ENCODE results near the gene UNC13A.
A peak's percentile ranks its signal among the peaks of the same experiment; 100 is the strongest.

The UNC13A gene

DNA sequence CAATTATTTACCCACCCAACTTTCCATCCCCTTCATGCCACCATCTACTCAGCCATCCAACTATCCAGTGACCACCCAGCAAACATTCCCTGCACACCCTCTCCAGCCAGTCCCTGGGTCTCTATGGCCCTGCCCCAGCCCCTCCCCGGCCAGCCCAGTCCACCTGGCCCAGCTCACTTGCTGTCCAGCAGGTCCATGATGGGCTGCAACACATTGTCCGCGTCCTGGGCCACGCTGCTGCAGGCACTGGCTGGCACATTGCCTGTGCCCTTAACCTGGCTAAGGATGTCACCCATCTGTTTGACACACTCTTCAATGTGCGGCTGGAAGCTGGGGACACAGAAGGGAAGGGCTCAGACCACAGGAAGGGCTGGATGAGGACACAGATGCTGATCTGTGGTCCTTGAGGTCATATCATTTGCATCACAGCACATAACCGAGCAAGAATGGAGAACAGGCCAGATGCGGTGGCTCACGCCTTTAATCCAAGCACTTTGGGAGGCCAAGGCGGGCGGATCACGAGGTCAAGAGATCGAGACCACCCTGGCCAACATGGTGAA is 61.6 kb downstream of the UNC13A start:
- no peak for DNase-seq (ENCODE audit: low spot score)

DNA sequence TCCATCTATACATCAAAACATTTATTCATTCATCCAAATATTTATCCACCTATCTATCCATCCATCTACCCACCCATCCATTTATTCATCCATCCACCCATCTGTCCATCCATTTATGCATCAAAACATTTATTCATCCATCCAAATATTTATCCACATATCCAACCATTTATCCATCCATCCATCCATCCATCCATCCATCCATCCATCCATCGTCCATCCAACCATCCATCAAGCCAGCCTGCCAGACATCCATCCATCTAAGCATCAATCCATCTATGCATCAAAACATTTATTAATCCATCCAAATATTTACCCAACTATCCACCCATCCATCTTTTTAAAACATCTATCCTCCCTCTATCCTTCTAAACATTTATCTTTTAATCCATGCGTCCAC is 62.2 kb downstream of the UNC13A start:
- no peak for DNase-seq (ENCODE audit: low spot score)

DNA sequence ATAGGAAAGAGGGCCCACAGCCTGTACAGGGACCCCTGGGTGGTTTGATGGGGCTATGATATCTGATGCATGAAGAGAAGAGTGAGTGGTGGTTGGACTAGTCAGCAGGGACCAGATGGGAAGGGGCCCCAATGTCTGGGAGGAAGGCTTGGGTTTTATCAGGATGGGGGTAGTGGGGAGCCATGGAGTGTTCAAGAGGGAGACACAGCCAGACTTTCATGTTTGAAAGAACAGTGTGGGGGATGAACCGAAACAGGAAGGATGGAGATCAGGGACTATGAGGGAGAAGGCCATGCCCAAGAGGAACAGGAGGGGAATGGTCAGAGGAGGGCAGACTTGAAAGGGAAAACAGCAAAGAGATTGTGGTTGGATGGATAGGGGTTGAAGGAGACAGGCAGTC is 63.1 kb downstream of the UNC13A start:
- DNase-seq (ENCODE audit: low spot score) = no peak

DNA sequence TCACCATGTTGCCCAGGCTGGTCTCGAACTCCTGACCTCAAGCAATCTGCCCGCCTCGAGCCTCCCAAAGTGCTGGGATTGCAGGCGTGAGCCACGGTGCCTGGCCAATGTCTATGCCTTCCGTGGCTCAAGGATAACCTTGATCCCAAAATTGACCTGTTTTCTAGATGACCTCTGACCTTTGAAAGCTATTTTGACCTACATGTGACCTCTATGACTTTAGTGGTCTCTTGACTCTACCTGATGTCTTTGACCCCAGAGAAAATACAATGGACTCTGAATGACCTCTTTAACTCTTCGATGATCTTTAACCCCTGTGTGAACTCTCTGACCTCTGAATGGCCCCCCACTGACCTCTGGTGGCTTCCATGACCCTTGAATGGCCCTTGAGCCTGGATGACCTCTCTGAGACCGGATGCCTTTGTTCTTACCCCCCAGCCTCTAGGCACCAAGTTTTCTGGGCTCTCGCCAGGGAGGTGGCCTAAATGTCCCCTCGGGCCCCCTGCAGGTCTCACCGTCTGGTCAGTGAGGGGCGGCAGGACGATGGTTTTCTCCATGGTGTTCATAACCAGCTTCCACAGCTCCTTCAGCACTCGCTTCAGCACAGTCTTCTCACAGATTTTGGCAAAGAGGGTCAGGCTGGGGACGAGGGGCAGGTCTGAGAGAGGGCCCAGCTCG is 63.7 kb downstream of the UNC13A start:
- DNase-seq (ENCODE audit: low spot score) = no peak

DNA sequence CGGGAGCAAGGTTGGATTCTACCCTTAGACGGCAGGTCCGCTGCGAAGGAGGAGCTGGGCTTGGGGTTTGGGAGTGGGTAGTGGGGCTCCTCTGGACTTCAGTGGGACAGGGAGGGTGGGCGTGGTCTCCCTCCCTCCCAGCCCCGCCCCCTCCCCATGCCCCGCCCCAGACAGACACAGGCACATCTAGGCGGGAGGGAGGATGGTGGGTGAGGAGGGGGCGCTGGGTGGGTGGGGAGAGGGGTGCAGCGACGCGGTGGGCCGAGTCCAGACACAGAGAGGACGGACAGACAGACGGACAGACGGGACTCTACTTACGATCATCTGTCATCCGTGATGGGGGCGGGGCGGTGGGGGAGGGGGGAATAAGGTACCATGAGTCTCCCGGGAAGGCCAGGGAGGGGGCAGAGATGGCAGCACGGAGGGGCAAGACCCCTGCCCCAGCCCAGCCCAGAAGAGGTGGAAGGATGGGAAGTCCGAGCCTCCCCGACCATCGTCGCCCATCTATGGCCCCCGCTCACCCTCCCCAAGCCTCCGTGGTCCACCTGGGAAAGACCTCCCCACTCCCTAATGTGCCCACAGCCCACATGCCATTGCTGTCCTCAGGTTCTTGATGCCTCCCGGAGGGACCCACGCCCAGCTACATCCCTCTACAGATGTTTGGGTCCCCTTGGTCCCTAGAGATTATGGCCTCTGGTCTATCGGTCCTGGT is 64.8 kb downstream of the UNC13A start:
- DNase-seq (ENCODE audit: low spot score) = no peak

- no peak for DNase-seq (ENCODE audit: low spot score)
Observed at GRCh38 chr19:17620696-17621095, 67.5 kb downstream of the UNC13A start.

GRCh38 chr19:17618936-17619335 is 69.2 kb downstream of the UNC13A start:
- DNase-seq (ENCODE audit: low spot score) = no peak

- DNase-seq (ENCODE audit: low spot score) = no peak
Observed at GRCh38 chr19:17618281-17618903, 69.8 kb downstream of the UNC13A start.

- DNase-seq (ENCODE audit: low spot score) = no peak
Observed at GRCh38 chr19:17617807-17618192, 70.4 kb downstream of the UNC13A start.

- DNase-seq (ENCODE audit: low spot score) = no peak
Observed at GRCh38 chr19:17616961-17617806, 71.0 kb downstream of the UNC13A start.

DNA sequence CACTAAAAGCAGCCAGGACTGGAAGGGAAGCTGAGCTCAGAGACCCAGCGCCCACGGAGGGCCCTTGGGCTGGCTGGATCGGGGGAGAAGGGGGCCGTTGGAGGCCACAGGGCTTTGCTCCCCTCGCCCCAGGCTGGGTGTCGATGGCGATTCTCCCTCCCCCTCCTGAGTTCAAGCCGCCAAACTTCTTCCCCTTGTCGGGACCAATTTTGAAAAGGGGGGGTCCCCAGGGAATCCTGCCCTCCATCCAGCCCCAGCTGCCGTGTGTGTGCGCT is 71.5 kb downstream of the UNC13A start:
- DNase-seq (ENCODE audit: low spot score) = no peak

DNA sequence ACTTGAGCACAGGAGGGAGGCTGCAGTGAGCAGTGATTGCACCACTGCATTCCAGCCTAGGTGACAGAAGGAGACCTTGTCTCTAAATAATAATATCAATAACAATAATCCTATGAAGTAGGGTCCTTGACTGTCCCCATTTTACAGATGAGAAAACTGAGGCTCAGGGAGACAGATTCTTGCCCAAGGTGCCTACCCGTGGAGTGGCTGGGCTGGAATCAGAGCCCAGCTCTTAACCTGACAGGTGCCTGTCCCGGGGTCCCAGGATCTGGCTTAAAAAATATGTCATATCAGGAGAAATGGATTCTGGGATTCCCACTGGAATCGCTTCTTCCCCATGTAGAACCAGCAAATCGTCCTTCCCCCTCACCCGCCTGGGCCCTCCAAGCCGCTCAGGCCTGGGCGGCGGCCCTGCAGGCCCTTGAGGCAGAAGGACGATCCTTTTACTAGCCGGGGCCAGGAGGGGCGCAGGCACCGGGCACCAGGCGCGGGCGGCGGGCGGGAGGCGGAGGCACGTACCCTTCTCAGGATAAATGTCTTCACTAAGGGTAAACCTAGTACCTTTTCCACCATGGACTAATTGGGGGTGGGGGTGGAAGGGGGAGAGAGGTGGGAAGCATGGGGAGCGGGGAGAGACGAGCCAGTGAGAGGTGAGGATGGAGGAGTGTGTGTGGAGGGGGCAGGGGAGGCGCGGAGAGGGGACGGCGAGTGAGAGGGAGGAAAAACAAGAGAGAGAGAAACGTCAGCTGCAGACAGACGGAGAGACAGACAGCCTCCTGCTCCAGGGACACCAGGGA is 72.1 kb downstream of the UNC13A start:
- DNase-seq (ENCODE audit: low spot score) = no peak

DNA sequence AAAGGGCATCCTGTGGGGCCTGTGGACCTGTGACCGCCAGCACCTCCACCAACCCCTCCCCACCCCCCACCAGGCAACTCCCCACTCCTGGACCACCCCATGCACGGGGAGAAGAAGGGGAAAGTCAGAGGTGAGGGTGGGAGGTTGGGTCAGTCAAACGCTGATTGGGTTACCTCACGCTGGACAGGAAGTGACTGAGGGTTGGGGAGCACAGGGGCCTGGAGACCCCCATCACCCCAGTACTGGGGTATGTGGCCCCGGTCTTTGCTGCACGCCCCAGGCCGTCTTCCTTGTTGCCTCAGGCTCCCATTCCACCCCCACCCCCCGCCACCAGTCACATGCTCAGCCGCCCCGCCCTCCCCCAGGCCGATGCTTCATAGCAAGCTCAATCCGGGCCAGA is 73.7 kb downstream of the UNC13A start:
- no peak for DNase-seq (ENCODE audit: low spot score)

DNA sequence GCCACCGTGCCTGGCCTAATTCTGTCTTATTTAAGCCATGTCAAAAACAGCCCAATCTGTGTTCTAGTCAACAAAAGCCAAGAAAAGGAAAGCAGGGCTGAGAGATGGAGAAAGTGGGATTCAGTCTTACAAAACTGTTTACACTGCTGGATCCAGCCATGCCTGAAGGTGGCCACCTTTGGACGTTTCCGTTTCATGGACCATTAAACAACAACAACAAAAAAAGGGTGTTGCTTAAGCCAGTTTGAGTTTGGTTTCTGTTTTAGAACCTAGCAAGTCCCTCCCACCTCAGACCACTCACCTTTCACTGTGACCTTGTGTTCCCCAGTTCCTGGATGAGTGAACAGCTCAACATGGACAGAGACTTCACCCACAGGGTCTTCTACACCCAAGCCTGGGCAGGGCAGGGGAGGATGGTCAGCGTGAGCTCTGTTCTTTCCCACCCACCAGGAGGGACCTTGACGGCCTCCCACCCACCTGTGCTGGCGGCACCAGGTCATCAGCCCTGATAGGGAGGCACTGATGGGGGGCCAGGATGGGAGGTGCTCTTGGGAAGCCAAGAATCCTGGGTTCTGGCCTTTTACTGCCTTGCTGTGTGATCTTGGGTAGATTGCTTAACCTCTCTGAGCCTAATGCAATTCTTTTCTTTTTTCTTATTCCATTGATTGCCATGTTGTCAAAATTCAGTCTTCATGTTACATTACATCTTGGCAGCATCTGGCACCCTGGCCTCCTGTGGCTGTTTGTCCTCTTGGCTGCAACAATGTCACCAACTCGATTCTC is 76.5 kb downstream of the UNC13A start:
- no peak for DNase-seq (ENCODE audit: low spot score)

DNA sequence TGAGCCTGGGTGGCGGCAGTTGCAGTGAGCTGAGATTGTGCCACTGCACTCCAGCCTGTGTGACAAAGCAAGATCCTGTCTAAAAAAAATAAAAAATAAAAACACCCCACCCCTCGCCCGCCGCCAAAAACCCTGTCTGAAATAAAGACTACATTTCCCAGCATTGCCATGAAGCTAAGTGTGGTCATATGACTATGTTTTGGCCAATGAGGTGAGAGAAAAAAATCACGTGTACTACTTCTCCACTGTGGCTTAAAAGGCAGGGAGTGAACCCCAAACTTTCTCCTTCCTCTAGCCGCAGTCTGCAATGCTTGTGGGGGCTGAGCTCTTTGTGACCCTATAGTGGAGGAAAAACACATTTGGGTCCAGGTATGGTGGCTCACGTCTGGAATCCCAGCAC is 77.8 kb downstream of the UNC13A start:
- DNase-seq (ENCODE audit: low spot score) = no peak

GRCh38 chr19:17607936-17608335 is 80.2 kb downstream of the UNC13A start:
- no peak for DNase-seq (ENCODE audit: low spot score)

GRCh38 chr19:17606590-17607185 is 81.5 kb downstream of the UNC13A start:
- no peak for DNase-seq (ENCODE audit: low spot score)

GRCh38 chr19:17605761-17606589 is 82.2 kb downstream of the UNC13A start:
- peak; percentile 77 for DNase-seq (ENCODE audit: low spot score)

GRCh38 chr19:17605117-17605516 is 83.0 kb downstream of the UNC13A start:
- DNase-seq (ENCODE audit: low spot score) = no peak

All from CD4-positive, alpha-beta T cell treated with Interleukin-15 for 4 hours (primary cell).